Right lobe of liver (tissue), 6 donors: ENCODE data around the gene SLC28A1. TPM values are rescaled to one million over a fixed set of nuclear protein-coding genes. Genes with fewer than 3 reads are reported as not detected.

Experiments
- ATAC-seq, 4 donors: fragments of 200-7000 bp; cut with Tn5 transposase; one replicate each; pipeline ENCODE4 v1.9.1; 2020; ENCODE audit warnings: mild to moderate bottlenecking in 4 of 4, moderate library complexity in 4 of 4
- DNase-seq, 3 donors: peaks; one replicate each; pipeline ENCODE4 v3.0.0-alpha.2; 2020
- H3K27ac ChIP-seq, 3 donors: fragments of 200-600 bp; one replicate each; pipeline ENCODE4 v1.8.0; 2022
- H3K27me3 ChIP-seq, 2 donors: fragments of 200-600 bp; one replicate each; pipeline ENCODE4 v1.8.0; 2022
- H3K36me3 ChIP-seq, 4 donors: fragments of 200-600 bp; sonication (generic) in 1 of 4; one replicate each; pipeline versions ENCODE4 v1.5.1 to v1.8.0; 2017 to 2022; ENCODE audit warnings: control low read depth in 1 of 4
- H3K4me1 ChIP-seq, 4 donors: fragments of 200-600 bp; sonication (generic) in 1 of 4; one replicate each; pipeline versions ENCODE4 v1.5.1 to v1.8.0; 2017 to 2022; ENCODE audit warnings: control low read depth in 1 of 4
- H3K4me3 ChIP-seq, 3 donors: fragments of 200-600 bp; one replicate each; pipeline ENCODE4 v1.8.0; 2022
- H3K9me3 ChIP-seq, 4 donors: fragments of 200-600 bp; sonication (generic) in 1 of 4; one replicate each; pipeline versions ENCODE4 v1.5.1 to v1.8.0; 2017 to 2022; ENCODE audit warnings: control low read depth in 1 of 4
- POLR2A ChIP-seq: fragments of 450-650 bp; IDR thresholded peaks from one replicate; pipeline ENCODE4 v1.6.1; 2017; ENCODE audit warnings: antibody characterized with exemption, mild to moderate bottlenecking
- WGBS: methylation state at CpG from one replicate; pipeline ENCODE4 v1.1.6; 2018; ENCODE audit warnings: low coverage, low lambda C conversion rate; ENCODE audit not compliant: insufficient coverage; ENCODE audit errors: missing lambda C conversion rate; 5-methylcytosine and 5-hydroxymethylcytosine counted together
- intact Hi-C, 2 donors: fragments of 100-400 bp; cut with DNase I; formaldehyde crosslinking; loops; one replicate each; pipeline versions ENCODE4 v1.11.2 to v1.14.1; 2022
- total RNA-seq, 6 experiments: library from RNA; depleted of rRNA in 2 of 6; stranded (reverse); fragments of >200 nt in 2 of 6; fragmentation: NEBNext Ultra II Directional in 3 of 6; extraction: Animal tissue kit (Norgen Biotek cat#: 25700) in 3 of 6; gene quantifications; one replicate each; pipeline versions ENCODE4 v1.1.0 to v1.2.4, GENCODE V29; 2016 to 2023
- TF ChIP-seq, protein P1 (sequence below), 4 donors: fragments of 200-600 bp in 3 of 4; fragments of 450-650 bp in 1 of 4; IDR thresholded peaks; one replicate each; pipeline versions ENCODE4 v1.5.1 to v1.8.0; 2016 to 2022; ENCODE audit warnings: antibody characterized with exemption in 4 of 4, mild to moderate bottlenecking in 2 of 4
- donor health status: DM: no; HTN: yes; CAD: no.
- donor health status: DM: no; HTN: no; CAD: no.
- donor health status: DM: no; HTN: no; CAD: no.
- donor health status: DM: no; HTN: yes; CAD: no.
- donor health status: DM: no; HTN: yes; CAD: no.

The SLC28A1 gene
- total RNA-seq, 6 experiments from 2014 or later = 33.2 to 75.4 (median 49.9) TPM

DNA sequence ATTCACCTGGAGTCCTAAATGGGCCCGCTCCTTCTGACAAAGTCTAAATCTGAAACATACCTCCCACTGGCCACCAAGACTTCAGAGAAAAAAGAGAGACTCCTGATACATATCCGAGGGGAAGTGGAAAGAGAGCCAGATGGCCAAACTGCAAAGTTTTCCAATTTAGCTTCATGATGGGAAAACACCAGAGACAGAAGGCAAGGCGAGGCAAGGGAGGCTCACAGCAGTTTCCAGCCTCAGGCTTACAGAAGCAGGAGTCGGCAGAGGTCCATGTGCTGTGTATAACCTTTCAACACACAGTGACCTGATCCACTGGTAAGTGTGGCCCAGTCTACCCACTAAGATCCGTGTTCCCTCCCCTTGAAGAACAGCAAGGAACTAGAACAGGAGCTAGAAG is 67.3 kb downstream of the SLC28A1 start:
- 70% methylated on average over 3 of the region's 5 CpGs for WGBS
- no peak for ATAC-seq
- no peak for DNase-seq
- Histone ChIP-seq H3K27me3 (no peaks in the 10 kb centered on the region), H3K4me1 (peaks cover 0 to 10% (median 0%) of the 10 kb centered on the region in 4 donors), H3K36me3 (no peaks in the 10 kb centered on the region), H3K4me3 (no peak overlapping the region), H3K27ac (no peak overlapping the region), H3K9me3 (no peaks in the 10 kb centered on the region)
- TF ChIP-seq, protein P1, sequence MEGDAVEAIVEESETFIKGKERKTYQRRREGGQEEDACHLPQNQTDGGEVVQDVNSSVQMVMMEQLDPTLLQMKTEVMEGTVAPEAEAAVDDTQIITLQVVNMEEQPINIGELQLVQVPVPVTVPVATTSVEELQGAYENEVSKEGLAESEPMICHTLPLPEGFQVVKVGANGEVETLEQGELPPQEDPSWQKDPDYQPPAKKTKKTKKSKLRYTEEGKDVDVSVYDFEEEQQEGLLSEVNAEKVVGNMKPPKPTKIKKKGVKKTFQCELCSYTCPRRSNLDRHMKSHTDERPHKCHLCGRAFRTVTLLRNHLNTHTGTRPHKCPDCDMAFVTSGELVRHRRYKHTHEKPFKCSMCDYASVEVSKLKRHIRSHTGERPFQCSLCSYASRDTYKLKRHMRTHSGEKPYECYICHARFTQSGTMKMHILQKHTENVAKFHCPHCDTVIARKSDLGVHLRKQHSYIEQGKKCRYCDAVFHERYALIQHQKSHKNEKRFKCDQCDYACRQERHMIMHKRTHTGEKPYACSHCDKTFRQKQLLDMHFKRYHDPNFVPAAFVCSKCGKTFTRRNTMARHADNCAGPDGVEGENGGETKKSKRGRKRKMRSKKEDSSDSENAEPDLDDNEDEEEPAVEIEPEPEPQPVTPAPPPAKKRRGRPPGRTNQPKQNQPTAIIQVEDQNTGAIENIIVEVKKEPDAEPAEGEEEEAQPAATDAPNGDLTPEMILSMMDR (IDR thresholded peaks at IDR 0.05) = no peak
- TF ChIP-seq POLR2A = no peak
- intact Hi-C loops = loop anchor here (10.0 kb wide), 2 partner anchors 93 to 223 kb away; no protein-coding TSS in a partner anchor

DNA sequence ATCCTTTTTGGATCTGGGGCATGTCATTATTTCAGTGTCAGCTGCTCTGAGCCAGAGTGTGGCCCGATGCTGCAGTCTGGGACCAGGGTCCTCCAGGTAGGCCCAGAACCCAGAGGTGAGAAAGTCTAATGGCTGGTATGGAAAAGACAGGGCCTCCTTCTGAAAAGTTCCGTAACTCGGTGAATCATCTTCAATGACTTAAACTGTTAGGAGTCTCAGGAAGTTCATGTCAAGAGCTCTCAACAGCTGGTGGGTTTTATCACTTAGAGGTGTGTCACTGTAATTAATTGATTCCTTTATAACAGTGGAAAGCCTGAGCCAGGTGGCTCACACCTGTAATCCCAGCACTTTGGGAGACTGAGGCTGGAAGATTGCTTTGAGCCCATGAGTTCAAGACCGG is 68.7 kb downstream of the SLC28A1 start:
- no peak for DNase-seq
- TF ChIP-seq, protein P1 (IDR thresholded peaks at IDR 0.05) = no peak
- TF ChIP-seq POLR2A = no peak
- intact Hi-C loops = loop anchor here (10.0 kb wide), 2 partner anchors 92 to 222 kb away; no protein-coding TSS in a partner anchor
- H3K9me3 ChIP-seq = no peaks in the 10 kb centered on the region
- H3K27me3 ChIP-seq = no peaks in the 10 kb centered on the region
- H3K27ac ChIP-seq = no peak overlapping the region
- no peaks in the 10 kb centered on the region for H3K36me3 ChIP-seq
- no peak overlapping the region for H3K4me3 ChIP-seq
- ATAC-seq = no peak
- WGBS = 82% methylated on average over 4 of the region's 4 CpGs
- H3K4me1 ChIP-seq = peaks cover 0 to 3% (median 0%) of the 10 kb centered on the region in 4 donors

DNA sequence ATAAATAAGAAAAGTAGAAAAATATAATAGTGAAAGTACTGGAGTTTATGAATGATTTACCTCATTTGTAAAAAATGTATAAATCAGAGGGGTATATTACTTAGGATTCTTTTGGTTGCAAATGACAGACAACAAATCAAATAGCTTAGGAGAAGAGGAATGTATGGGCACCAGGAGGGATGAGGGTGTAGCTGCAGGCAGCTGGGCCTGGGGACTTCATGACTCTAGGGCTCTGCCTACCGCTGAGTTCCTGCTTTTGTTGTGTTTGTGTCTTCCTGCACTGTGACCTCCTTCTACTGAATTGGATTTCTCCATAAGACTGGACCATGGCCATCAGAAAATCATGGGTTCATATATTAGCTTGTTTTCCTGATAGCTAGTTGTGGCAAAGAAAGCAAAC is 69.3 kb downstream of the SLC28A1 start:
- no peak overlapping the region for H3K27ac ChIP-seq
- H3K36me3 ChIP-seq = no peaks in the 10 kb centered on the region
- WGBS = 60% methylated on average over 1 of the region's 1 CpG
- H3K27me3 ChIP-seq = no peaks in the 10 kb centered on the region
- ATAC-seq (peak in 2 of 4 donors; percentile 5 to 14), DNase-seq (no peak)
- no peak overlapping the region for H3K4me3 ChIP-seq
- TF ChIP-seq, protein P1 (IDR thresholded peaks at IDR 0.05) = no peak
- TF ChIP-seq POLR2A = no peak
- intact Hi-C loops = loop anchor here (10.0 kb wide), 2 partner anchors 91 to 221 kb away; no protein-coding TSS in a partner anchor
- H3K9me3 ChIP-seq = no peaks in the 10 kb centered on the region
- H3K4me1 ChIP-seq = peaks cover 0 to 3% (median 0%) of the 10 kb centered on the region in 4 donors

DNA sequence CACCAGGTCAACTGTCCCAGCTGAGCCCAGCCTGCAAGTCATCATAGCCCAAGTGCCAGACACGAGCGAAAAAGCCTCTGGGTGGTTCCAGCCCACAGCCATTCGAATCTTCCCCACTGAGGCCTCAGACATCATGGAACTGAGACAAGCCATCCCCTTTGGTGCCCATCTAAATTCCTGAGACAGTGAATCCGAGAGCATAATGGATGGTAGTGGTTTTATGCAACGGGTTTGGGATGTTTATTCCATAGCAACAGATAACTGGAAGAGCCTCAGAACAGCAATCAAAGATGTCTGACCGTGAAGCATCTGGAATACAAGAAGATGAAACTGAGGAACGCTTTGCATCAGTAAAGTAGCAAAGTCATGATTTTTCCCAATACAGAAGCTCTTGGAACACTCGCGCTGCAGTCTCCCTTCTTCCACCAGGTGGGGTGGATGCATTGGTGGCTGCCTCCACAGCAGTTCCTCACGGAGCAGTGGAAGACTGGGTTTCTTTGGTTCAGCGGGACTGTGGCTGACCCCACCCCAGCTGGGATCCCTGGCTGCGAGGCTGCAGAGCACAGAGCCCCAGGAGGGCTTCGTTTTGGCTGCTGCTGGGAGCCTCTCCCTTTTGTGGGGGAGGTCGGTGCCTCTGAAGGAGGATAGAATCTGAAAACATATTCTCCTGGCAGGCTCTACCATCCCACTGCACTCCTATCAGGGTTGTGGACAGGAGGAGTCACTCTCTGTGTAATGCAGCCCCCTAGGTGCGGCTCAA is 70.8 kb downstream of the SLC28A1 start:
- TF ChIP-seq POLR2A = no peak
- TF ChIP-seq, protein P1 (IDR thresholded peaks at IDR 0.05) = peak; percentile 70 to 92 (median 86)
- Histone ChIP-seq H3K4me3 (no peak overlapping the region), H3K27me3 (no peaks in the 10 kb centered on the region), H3K4me1 (peaks cover 0 to 3% (median 0%) of the 10 kb centered on the region in 4 donors), H3K9me3 (no peaks in the 10 kb centered on the region), H3K36me3 (no peaks in the 10 kb centered on the region), H3K27ac (no peak overlapping the region)
- intact Hi-C loops = loop anchor here (10.0 kb wide), 2 partner anchors 90 to 220 kb away; no protein-coding TSS in a partner anchor
- WGBS = 21% methylated on average over 9 of the region's 15 CpGs
- DNase-seq (peak; percentile 68 to 78 (median 72)), ATAC-seq (peak; percentile 84 to 97 (median 92))
